ENCODE results near the gene MMEL1.

- no peak for TF ChIP-seq CTCF (IDR thresholded peaks at IDR 0.05)
- no peak for TF ChIP-seq POLR2A (IDR thresholded peaks at IDR 0.05)
Observed at GRCh38 chr1:2641381-2642130, 8.7 kb upstream of the MMEL1 start.

Measured in testis (tissue), 2 donors.